HG02642 (cell line): ENCODE measurements around the gene RNF25.
A peak's percentile ranks its signal among the peaks of the same experiment; 100 is the strongest.
"Not testable (repeated sequence)": the region's sequence is repeated elsewhere in the genome, so short reads cannot be mapped to it uniquely, and the experiment has no call there.

Experiments used
- ATAC-seq: cut with Tn5 transposase; IDR thresholded peaks from one replicate; pipeline ENCODE4 v1.9.1; 2021; ENCODE audit warnings: mild to moderate bottlenecking; ENCODE audit not compliant: unreplicated experiment, poor library complexity

The RNF25 gene

DNA sequence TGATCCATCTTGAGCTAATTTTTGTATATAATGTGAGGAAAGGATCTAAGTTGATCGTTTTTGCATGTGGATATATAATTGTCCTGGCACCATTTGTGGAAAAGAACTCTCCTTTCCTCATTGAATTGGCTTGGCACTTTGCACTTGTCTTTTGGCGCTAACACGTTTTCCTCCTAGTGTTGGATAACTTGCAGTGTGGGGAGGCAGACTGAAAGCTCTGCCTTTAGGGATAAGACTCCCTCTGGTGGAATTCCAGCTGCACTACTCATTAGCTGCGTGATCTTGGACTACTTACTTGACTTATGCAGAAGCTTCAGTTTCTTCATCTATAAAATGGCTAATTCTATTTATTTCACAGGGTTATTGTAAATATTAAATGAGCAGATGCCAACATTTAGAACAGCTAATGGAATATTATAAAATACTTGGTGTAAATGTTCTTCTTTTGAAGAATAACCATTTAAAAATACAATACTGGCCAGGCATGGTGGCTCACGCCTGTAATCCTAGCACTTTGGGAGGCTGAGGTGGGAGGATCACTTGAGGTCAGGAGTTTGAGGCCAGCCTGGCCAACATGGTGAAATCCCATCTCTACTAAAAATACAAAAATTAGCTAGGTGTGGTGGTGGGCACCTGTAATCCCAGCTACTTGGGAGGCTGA lies 15.7 kb upstream of the RNF25 start:
- not testable (repeated sequence) for ATAC-seq

DNA sequence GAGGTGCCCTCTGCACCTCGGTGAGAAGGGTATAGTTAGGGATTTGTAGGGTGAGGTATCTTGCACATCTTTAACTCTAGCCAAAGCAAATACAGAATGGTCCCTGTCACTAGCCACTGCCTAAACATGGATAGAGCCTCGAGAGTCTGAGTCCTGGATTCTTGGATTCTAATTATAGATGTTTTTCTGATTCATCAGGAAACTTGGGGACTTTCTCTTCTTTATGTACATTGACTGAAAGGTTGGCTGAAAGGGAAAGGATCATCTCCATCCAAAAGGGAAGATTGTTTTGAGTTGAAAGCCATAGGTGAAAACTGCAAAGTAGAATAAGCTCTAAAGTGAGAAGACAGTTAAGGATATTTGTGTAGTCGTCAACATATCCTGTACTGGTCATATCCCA lies 8.3 kb upstream of the RNF25 start:
- ATAC-seq = no peak

DNA sequence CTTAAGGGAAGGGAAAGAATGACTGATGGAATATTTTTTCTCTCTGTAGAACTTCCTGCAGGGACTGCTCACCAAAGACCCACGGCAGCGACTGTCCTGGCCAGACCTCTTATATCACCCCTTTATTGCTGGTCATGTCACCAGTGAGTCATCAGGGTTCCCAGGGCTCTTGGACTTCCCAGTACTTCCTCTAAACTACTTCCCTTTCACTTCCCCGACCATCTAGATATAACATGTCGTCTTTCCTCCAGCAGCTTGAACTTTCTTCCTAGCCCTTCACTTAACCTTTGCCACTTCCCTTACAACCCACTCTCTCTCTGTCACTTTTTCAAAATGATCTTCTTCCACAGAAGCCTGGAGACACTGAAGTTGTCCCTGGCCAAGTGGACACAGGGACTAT lies 7.3 kb upstream of the RNF25 start:
- ATAC-seq = no peak

DNA sequence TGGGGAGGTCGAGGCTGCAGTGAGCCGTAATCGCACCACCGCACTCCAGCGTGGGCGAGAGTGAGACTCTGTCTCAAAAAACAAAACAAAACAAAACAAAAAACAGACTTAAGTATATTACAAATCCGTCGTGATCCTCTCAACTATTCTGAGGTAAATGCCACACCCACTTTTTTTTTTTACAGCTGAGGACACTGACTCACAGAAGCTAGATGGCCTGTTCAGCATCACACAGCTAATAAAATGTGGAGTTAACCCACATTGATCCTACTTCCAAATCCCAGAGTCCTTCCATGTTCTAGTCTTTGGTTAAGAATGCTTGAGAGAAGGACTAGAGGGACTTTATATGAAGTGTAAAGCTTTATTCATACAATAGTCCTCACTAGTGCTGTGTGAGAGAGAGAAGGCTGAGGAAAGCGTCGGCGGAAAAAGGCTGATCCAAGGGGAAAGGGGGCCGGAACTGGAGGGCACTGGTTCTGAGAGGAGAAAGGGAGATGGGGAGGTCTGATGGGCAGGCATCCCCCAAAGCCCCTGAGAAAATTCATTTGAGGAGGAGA lies 627 bp downstream of the RNF25 start:
- no peak for ATAC-seq

DNA sequence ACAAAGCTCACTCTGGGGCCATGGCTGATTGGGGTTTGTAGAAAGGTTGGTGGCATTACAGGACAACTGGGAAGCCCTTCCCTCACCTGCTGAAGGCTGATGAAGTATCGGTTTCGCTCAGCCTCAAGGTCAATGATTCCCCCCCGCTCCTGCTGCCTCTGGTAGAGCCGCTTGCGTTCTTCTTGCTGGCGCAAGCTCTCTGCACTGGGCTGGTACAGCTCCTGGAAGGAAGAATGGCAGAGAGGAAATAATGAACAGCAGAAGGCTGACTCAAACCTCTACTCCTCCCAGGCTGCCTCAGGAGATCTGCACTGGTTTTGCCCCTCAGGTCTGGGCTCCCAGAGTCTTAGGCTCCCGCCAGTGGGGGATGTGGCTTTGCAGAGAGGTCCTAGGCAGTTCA lies 7.1 kb downstream of the RNF25 start:
- no peak for ATAC-seq

DNA sequence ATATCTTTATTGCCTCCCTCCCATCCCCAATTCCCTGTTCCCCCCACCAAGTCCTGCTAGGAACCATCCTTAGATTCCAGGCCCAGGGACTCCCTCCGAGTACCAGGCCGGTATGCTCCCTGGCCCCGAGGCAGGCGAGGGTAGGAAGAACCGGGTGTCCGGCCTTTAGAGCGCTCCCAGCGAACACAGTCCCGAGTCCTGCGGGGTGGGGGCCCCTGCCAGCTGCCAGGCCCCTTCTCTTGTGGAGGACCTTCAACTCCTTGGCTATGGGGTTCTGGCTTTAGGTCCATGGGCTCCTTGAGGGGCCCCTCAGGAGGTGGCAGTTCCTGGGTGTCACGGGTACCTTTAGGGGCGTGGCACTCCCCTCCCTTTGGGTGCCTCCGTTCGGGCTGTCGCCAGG lies 7.9 kb downstream of the RNF25 start:
- ATAC-seq = no peak

DNA sequence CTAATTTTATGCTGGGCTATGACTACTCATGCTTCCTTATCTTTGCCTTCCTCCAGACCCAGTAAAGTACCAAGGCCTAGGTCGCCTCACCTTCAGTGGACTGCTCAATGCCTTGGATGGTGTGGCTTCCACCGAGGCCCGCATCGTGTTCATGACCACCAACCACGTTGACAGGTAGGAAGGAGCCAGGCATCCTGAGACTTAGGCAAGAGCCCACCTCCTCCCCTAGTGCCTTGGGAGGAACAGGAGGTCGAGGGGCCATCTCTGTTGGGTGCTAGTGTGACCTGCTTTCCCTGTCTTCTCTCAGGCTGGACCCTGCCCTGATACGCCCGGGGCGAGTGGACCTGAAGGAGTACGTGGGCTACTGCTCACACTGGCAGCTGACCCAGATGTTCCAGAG lies 9.0 kb downstream of the RNF25 start:
- no peak for ATAC-seq

DNA sequence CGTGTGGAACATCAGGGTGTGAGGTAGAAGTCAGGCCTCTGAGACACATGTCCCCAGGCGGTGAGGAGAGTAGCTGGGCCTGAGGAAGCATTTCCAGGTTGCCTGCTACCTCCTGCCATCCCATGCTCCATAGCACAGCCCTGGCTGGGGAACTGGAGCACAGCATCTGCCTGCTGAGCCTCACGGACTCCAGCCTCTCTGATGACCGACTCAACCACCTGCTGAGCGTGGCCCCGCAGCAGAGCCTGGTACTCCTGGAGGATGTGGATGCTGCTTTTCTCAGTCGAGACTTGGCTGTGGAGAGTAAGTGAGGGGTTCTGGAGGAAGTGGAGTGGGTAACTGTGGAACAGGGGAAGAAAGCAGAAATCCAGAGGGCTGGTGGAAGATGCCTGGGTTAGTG lies 9.4 kb downstream of the RNF25 start:
- no peak for ATAC-seq

DNA sequence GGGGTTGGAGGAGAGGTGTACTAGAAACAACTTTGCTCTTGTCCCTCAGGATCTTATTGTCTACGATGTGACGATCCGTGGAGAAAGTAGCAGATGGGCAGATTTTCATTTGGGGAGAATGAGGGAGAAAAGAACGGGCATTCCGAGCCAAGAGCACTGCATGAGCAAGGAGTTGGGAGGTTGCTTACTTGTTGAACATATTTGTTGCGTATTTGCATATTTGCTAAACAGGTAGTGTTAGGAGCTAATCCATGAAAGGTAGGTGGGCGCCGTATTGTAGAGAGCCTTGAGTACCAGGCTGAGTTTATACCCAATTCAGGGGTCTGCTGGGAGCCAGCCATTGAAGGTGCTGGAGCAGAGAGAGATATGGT lies 11.8 kb downstream of the RNF25 start:
- no peak for ATAC-seq

DNA sequence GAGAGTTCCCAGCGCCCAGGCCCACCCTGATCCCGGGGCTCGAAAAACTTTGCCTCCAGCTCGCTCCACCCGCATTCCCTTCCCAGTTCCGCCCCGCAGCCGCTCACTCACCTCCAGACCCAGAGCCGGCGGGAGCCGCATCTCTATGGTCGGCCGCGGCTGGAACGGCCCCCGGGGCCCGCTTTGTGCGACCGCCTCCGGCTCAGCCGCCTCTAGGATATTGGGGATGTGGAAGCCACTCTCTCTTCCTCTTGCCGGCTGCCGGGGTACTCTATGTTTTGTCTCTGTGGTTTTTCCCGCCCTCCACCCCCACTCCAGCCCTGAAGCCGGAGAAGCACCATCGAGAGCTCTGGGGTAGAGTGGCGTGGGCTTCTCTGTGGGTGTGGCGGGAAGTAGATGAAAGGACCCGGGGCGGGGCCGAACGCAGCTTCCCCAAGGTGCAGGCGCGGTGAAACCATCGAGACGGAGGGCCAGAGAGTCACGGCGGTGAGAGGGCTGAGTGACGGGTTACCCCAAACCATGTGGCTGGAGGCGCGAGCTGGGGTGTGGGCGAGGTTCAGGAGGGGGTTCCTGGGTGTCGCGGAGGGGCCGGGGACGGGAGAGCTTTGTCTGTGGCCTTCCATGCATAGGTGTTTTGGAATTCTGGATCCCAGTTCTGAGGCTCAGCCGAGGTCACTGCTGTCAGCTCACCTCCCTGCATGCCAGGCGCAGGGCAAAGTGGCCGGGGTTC lies 12.4 kb downstream of the RNF25 start, which contains the start of the genes BCS1L and ZNF142:
Gene BCS1L, plus strand, starts transcription at position 426 of the 730 bp plus-strand sequence. CDS start 1,305 bp downstream, outside the sequence.
Gene ZNF142, minus strand, starts transcription at position 366 of the 730 bp plus-strand sequence. CDS start 3,194 bp downstream, outside the sequence.
- peak; percentile 94 for ATAC-seq

DNA sequence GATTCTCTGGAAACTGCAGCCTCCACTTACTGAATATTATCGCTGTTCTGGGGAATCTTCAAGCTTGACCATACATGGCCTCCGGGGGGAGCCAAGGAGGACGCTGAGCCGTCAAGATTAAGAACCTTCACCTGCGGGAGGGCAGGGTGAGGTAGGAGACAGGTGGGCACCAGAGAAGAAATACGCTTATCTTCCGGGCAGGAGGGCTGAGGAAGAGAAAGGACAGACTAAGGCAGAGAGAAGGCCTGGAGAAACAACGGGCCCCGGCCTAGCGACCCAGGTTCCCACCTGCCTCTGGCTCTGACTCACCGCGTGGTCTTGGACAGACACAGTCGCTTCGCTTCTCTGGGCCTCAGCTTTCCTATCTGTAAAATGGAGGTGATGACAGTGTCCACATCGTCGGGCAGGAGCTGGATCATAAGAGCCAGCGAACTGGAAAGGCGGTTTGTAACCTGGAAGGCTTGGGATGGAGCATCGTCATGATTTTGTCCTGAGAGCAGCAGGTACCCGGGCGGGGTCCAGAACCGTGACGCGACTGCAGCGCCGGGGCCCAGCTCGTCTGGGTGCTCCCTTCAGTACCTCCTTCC lies 13.0 kb downstream of the RNF25 start:
- peak; percentile 33 for ATAC-seq

DNA sequence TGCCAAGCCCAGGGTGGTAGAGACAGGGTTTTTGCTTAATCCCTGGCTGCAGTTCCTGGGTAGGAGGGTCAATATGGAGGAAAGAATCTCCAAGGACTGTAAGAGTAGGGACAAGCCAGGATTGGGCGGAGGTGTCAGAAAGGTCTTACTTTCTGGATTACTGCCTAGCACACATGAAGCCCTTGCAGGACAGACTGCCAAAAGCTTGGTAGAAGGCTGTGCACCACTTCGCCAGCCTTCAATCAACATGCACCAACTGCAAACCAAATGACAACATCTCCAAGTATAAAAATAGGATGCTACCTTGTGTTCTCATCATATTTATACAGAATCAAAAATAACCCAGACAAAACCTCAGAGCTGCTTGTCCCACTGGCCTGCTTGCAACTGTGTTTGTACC lies 16.1 kb downstream of the RNF25 start:
- no peak for ATAC-seq

DNA sequence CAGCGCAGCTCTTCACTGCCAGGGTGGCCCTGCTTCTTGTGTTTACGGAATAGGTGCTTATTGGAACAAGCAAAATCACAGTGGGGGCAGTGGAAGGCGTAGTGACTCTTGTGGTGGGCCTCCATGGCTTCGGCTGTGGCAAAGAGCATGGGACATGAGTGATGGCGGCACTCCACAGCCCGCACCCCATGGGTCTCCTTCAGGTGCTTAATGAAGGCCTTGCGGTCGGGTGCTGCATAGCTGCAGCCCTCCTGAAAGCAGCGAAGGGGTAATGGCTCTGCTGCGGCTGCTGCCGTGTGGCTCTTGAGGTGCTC lies 23.1 kb downstream of the RNF25 start:
- no peak for ATAC-seq

DNA sequence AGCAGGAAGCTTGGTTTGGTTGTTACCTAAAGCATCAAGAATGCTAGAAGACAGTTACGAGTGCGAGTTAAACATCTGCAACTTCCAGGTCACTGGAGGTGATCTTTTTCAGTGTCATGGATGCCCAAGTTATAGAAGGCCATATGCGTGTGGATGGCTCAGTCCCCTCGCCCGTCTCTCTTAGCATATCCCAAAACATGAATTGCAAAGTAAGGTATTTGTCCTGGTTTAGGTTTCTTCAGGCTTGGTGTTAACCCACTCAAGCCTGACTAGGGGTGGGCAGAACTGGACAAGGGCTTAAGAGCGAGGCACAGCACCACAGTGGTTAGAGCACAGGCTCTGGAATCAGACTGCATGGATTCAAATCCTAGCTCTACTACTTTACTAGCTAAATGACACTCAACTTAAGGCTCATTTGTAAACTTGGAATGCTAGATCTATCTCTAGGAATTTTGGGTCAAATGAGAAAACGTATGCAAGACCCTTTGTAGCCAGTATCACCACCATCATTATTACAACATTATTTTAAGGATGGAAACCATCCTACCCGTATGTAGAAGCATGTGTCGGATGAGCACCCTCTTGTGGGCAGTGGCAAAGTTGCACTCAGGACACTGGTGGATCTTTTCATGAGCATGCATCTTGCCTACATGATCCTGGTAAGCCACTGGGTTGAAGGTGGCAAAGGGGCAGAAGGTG lies 23.6 kb downstream of the RNF25 start:
- ATAC-seq = no peak

DNA sequence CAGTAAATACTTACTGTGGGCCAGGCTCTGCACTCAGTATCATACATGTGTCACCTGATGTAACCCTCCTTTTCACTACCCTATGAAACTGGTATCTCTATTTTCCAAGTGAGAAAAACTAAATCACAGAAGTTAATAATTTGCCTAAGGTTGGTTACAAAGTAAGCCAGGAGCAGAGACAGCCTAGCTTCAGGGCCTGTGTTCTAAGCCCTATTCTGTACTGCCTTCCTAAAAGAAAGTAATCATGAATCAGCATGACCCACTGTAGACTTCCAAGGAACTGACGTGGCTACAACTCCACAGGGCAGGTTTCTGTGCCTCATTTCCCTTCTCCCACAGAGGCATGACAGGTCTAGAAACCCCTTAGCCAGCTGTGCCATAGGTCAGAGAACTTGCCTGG lies 26.7 kb downstream of the RNF25 start:
- no peak for ATAC-seq

DNA sequence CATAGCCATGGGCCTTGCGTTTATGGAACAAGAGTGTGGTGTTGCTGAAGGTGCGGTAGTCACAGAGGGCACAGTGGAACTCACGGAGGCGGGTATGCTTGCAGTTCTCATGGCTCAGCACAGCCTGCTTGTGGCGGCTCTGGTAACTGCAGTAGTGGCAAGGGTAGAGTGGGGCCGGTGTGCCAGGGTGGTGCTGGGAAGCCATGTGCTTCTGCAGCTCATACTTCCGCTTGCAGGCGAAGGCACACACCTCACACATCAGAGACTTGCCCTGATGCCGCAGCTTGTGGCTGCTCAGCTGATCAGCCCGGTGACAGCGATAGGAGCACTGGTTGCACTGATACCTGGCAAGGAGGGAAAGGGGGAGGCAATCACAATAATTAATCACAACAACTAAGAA lies 27.1 kb downstream of the RNF25 start:
- no peak for ATAC-seq

DNA sequence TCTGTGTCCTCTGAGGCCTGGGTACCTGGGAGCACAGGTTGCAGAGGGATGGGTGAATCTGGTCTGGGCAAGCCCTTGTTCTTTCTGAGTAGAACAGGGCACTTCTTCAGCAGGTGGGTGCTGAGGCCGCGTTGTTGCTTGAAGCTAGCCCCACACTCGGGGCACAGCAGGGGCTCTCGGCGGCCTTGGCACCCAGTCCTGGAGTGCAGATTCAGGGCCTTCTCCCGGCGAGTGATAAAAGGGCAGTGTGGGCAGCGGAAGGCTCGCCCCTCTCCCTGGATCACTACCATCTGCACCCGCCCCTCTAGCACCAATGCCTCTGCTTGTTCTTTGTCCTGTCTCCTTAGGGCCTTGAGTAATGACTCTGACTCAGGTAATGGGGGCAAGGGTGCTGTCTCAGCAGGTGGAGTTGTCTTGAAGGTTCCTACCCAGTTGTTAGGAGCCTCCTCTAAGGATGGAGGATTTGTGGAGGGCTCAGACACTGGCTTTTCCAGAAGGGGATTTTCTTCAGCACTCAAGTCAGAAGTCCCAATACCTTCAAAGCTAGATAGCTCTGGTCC lies 28.0 kb downstream of the RNF25 start:
- ATAC-seq = no peak

DNA sequence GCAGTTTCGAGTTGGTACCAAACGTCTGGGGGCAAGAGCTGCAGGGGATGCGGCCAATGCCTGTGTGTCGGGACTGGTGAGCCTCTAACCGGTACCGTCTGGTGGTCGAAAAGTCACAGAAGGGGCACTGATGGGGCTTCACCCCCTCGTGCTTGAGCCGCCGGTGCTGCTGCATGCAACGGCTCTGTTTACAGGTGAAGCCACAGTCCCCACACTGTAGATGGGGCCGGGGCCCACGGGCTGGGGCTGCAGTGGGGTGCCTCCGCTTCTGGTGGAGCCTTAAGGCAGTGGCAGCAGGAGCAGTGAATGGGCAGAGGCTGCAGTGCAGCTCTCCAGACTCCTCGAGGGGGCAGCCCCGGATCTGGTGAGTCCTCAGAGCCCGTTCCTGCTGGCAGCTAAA lies 29.0 kb downstream of the RNF25 start:
- ATAC-seq = no peak

DNA sequence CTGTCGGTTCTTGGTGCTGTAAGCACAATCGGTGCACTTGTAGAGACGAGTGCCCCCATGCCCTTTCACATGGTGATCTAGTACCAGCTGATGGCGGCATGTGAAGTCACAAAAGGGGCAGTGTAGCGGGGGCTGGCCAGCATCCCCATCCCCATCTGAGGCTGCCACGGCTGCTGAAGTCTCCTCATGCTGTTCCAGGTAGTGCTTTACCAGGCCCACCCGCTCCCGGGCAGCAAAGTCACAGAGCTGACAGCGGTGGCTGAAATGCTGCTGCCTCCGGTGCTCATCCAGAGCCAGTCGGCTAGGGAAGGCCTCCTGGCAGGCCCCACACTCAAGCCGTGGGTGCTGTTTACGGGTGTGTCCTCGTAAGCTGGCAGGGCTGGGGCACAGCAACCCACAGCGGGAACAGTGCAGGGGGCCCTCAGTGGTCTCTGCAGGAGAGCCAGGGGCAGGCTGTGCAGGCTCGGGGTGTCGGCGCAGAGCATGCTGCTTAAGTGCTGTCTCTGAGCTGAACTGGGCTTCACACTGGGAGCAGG lies 29.6 kb downstream of the RNF25 start:
- ATAC-seq = no peak

DNA sequence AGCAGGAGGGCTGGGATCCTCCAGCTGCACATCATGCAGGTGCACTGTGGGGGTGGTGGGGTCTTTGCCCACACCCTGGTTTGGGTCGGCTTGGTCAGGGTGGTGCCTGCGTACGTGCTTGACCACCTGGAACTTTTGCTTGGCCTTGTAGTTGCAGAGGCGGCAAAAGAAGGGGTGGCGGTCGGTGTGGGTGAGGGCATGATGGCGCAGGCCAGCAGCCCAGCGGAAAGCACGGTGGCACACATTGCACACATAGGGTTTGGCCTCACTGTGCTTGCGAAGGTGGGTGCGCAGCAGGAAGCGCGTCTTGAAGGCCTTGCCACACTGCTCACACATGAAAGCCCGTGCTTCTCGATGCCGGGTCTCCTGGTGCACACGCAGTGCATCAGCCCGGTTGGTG lies 33.4 kb downstream of the RNF25 start:
- ATAC-seq = no peak
